K562 (cell line): Measurements from ENCODE around the gene DIMT1. TPM values are rescaled to one million over a fixed set of nuclear protein-coding genes. Genes with fewer than 3 reads are reported as not detected.

Experiments used
- CUX1 ChIP-seq: fragments of 200-800 bp; sonication (Bioruptor generic); IDR thresholded peaks from 2 replicates; pipeline ENCODE4 v1.6.1; 2016; ENCODE audit warnings: missing genetic modification characterization, missing compliant biosample characterization
- IRF2 ChIP-seq: sonication (generic); formaldehyde crosslinking; IDR thresholded peaks from 2 replicates; pipeline ENCODE4 v1.8.1; 2022; ENCODE audit warnings: mild to moderate bottlenecking, missing genetic modification reagents
- POLR2B ChIP-seq: fragments of 450-650 bp; IDR thresholded peaks from 2 replicates; pipeline ENCODE4 v1.6.1; 2018; ENCODE audit warnings: low read depth; ENCODE audit not compliant: partially characterized antibody
- PTTG1 ChIP-seq: fragments of 450-650 bp; IDR thresholded peaks from 2 replicates; pipeline ENCODE4 v1.6.1; 2016; ENCODE audit warnings: low read depth, mild to moderate bottlenecking, missing genetic modification characterization, missing compliant biosample characterization
- SMARCA5 ChIP-seq: fragments of 450-650 bp; IDR thresholded peaks from 2 replicates; pipeline ENCODE4 v1.6.1; 2016
- ZNF175 ChIP-seq: fragments of 200-800 bp; sonication (Bioruptor generic); IDR thresholded peaks from 2 replicates; pipeline ENCODE4 v1.6.1; 2016; ENCODE audit warnings: low read depth, mild to moderate bottlenecking, missing genetic modification characterization, missing compliant biosample characterization
- ZNF263 ChIP-seq: sonication (generic); formaldehyde crosslinking; IDR thresholded peaks from 2 replicates; pipeline ENCODE4 v1.8.0; 2022; ENCODE audit warnings: mild to moderate bottlenecking, missing genetic modification reagents, borderline replicate concordance
- ZSCAN32 ChIP-seq: fragments of 450-650 bp; formaldehyde crosslinking; IDR thresholded peaks from 2 replicates; pipeline ENCODE4 v1.4.0; 2020; ENCODE audit warnings: mild to moderate bottlenecking, moderate library complexity
- polyA plus RNA-seq, 8 experiments: library from polyadenylated mRNA; depleted of rRNA in 4 of 8; stranded (reverse) in 5 of 8; unstranded in 3 of 8; fragments of >200 nt; fragmentation: Nextera tagmentation in 2 of 8; fragmentation: Illumina TruSeq in 1 of 8; extraction: Ambion mirVana in 2 of 8; extraction: Trizol in 1 of 8; gene quantifications; 2 replicates each; pipeline versions ENCODE4 v1.2.1 to v1.2.3, GENCODE V29; 2011 to 2014; ENCODE audit warnings: inconsistent platforms in 1 of 8, missing spikeins in 1 of 8
- total RNA-seq, 7 experiments: library from RNA; depleted of rRNA in 6 of 7; stranded (reverse); fragments of >200 nt in 6 of 7; fragmentation: Illumina TruSeq in 2 of 7; extraction: Trizol in 2 of 7; gene quantifications; 2 replicates each; pipeline versions ENCODE4 v1.2.1 to v1.2.3, GENCODE V29; 2011 to 2021; ENCODE audit warnings: low replicate concordance in 1 of 7
- TF ChIP-seq, protein P1 (sequence below): fragments of 450-650 bp; IDR thresholded peaks from 2 replicates; pipeline ENCODE4 v1.6.1; 2017; ENCODE audit warnings: antibody characterized with exemption
- TF ChIP-seq, protein P2 (sequence below), 2 experiments: fragments of 450-650 bp; formaldehyde crosslinking in 1 of 2; IDR thresholded peaks; 2 replicates each; pipeline versions ENCODE4 v1.4.0 to v1.6.1; 2014 to 2020; ENCODE audit warnings: mild to moderate bottlenecking in 2 of 2, borderline replicate concordance in 1 of 2, low read depth in 1 of 2

Gene DIMT1
- total and polyA plus RNA-seq, 9 of the 15 experiments (the other 6 are each of a cell fraction or from before 2014, with no cell fraction given): 28.9 to 85.3 (median 54.1) TPM

DNA sequence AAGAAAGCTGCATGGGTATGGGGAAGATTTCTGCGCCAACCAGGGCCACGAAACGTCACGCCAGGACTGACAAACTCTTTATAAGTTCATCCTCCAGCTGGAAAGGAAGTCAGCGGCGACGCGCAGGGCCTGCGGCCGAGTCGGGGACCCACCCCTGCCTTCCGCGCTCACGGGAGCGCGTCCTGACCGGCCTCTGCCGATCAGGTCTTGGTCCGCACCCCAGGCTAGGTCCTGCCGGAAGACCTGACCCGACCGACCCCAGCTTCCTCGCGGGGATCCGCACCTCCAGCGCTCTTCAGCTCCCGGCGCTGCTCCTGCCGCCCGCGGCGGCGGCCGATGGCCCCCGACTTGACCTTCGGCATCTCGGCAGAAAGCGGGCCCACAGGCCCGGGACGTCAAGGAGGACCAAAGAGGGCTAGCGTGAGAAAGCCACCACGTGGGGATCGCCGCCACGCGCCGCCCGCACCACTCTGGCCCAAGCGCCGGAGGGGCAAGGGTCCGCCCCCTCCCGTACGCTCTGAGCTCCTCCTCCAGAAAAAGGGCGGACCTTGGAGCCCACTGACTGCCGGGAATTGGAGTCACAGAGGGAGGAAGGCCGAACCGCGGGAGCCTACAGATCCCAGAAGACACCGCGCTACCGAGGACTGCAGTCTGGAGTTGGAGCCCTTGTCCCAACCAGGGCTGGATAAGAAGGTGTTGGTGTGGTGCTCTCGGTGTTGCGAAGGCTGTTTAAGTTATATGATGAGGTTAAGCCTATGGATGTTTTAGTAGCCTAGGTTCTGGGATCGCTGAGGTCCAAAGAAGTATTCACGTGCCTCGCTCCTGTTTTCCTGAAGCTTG lies at the start of gene DIMT1 (continued):
- TF ChIP-seq ZNF263 (CRISPR knock-in tag) (no peak; the same call in 1 of the 2 replicates), POLR2B (peak; percentile 94), ZNF175 (no peak), ZSCAN32 (0 out of 2 replicates have a peak, but pooled peaks have one; percentile 33), SMARCA5 (no peak), IRF2 (no peak), CUX1 (no peak), PTTG1 (tag) (no peak)
- TF ChIP-seq, protein P1, sequence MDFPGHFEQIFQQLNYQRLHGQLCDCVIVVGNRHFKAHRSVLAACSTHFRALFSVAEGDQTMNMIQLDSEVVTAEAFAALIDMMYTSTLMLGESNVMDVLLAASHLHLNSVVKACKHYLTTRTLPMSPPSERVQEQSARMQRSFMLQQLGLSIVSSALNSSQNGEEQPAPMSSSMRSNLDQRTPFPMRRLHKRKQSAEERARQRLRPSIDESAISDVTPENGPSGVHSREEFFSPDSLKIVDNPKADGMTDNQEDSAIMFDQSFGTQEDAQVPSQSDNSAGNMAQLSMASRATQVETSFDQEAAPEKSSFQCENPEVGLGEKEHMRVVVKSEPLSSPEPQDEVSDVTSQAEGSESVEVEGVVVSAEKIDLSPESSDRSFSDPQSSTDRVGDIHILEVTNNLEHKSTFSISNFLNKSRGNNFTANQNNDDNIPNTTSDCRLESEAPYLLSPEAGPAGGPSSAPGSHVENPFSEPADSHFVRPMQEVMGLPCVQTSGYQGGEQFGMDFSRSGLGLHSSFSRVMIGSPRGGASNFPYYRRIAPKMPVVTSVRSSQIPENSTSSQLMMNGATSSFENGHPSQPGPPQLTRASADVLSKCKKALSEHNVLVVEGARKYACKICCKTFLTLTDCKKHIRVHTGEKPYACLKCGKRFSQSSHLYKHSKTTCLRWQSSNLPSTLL: no peak
- TF ChIP-seq, protein P2, sequence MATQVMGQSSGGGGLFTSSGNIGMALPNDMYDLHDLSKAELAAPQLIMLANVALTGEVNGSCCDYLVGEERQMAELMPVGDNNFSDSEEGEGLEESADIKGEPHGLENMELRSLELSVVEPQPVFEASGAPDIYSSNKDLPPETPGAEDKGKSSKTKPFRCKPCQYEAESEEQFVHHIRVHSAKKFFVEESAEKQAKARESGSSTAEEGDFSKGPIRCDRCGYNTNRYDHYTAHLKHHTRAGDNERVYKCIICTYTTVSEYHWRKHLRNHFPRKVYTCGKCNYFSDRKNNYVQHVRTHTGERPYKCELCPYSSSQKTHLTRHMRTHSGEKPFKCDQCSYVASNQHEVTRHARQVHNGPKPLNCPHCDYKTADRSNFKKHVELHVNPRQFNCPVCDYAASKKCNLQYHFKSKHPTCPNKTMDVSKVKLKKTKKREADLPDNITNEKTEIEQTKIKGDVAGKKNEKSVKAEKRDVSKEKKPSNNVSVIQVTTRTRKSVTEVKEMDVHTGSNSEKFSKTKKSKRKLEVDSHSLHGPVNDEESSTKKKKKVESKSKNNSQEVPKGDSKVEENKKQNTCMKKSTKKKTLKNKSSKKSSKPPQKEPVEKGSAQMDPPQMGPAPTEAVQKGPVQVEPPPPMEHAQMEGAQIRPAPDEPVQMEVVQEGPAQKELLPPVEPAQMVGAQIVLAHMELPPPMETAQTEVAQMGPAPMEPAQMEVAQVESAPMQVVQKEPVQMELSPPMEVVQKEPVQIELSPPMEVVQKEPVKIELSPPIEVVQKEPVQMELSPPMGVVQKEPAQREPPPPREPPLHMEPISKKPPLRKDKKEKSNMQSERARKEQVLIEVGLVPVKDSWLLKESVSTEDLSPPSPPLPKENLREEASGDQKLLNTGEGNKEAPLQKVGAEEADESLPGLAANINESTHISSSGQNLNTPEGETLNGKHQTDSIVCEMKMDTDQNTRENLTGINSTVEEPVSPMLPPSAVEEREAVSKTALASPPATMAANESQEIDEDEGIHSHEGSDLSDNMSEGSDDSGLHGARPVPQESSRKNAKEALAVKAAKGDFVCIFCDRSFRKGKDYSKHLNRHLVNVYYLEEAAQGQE (IDR thresholded peaks at IDR 0.05; ENCODE audit: borderline replicate concordance): no peak
- TF ChIP-seq, protein P2 (CRISPR knock-in tag; IDR thresholded peaks at IDR 0.05; ENCODE audit: low read depth): peak; percentile 63; the same call in 1 of the 2 replicates
